Gastroesophageal sphincter (tissue), 4 donors: ENCODE results near the gene COL4A2. TPM values are rescaled to one million over a fixed set of nuclear protein-coding genes. Genes with fewer than 3 reads are reported as not detected.
A peak's percentile ranks its signal among the peaks of the same experiment; 100 is the strongest.

Experiments used
- ATAC-seq: fragments of 150-250 bp; one replicate; pipeline ENCODE4 v1.9.1; 2016; ENCODE audit warnings: mild to moderate bottlenecking, moderate library complexity
- H3K27ac ChIP-seq, 4 donors: fragments of 200-600 bp; sonication (generic) in 3 of 4; 1 replicate in 3 of 4; 2 replicates in 1 of 4; pipeline ENCODE4 v1.5.1; 2016 to 2019
- H3K27me3 ChIP-seq: fragments of 200-600 bp; sonication (generic); one replicate; pipeline ENCODE4 v1.5.1; 2019
- H3K36me3 ChIP-seq, 2 donors: fragments of 200-600 bp; sonication (generic); one replicate each; pipeline ENCODE4 v1.5.1; 2019; ENCODE audit warnings: control low read depth in 1 of 2
- H3K4me1 ChIP-seq, 3 donors: fragments of 200-600 bp; sonication (generic); 1 replicate in 2 of 3; 2 replicates in 1 of 3; pipeline ENCODE4 v1.5.1; 2016 to 2019; ENCODE audit warnings: control low read depth in 2 of 3
- H3K4me3 ChIP-seq, 2 donors: fragments of 200-600 bp; sonication (generic); one replicate each; pipeline ENCODE4 v1.5.1; 2019; ENCODE audit warnings: mild to moderate bottlenecking in 1 of 2, moderate library complexity in 1 of 2
- H3K9me3 ChIP-seq, 3 donors: fragments of 200-600 bp; sonication (generic); one replicate each; pipeline ENCODE4 v1.5.1; 2017 to 2019; ENCODE audit warnings: control low read depth in 2 of 3
- CTCF ChIP-seq, 4 experiments: fragments of 200-600 bp in 2 of 4; fragments of 450-650 bp in 2 of 4; sonication (generic) in 1 of 4; IDR thresholded peaks; one replicate each; pipeline ENCODE4 v1.5.1; 2017 to 2019; ENCODE audit warnings: antibody characterized with exemption in 4 of 4, mild to moderate bottlenecking in 2 of 4, moderate library complexity in 2 of 4
- EP300 ChIP-seq: sonication (generic); formaldehyde crosslinking; IDR thresholded peaks from one replicate; pipeline ENCODE4 v1.6.1; 2017; ENCODE audit warnings: antibody characterized with exemption, mild to moderate bottlenecking
- POLR2A ChIP-seq, 2 donors: fragments of 450-650 bp; IDR thresholded peaks; one replicate each; pipeline ENCODE4 v1.6.1; 2017; ENCODE audit warnings: antibody characterized with exemption in 2 of 2, mild to moderate bottlenecking in 2 of 2, moderate library complexity in 1 of 2
- POLR2AphosphoS5 ChIP-seq: sonication (generic); formaldehyde crosslinking; IDR thresholded peaks from one replicate; pipeline ENCODE4 v1.6.1; 2017; ENCODE audit warnings: antibody characterized with exemption
- WGBS, 2 donors: methylation state at CpG; one replicate each; pipeline ENCODE4 v1.1.5; 2018; ENCODE audit warnings: low coverage in 1 of 2; 5-methylcytosine and 5-hydroxymethylcytosine counted together
- total RNA-seq, 4 donors: library from RNA; depleted of rRNA; stranded (reverse); fragments of >200 nt; gene quantifications; one replicate each; pipeline ENCODE4 v1.1.0, GENCODE V29; 2016

COL4A2 gene
- total RNA-seq, 4 donors from 2014 or later = 478 to 945 (median 543) TPM

DNA sequence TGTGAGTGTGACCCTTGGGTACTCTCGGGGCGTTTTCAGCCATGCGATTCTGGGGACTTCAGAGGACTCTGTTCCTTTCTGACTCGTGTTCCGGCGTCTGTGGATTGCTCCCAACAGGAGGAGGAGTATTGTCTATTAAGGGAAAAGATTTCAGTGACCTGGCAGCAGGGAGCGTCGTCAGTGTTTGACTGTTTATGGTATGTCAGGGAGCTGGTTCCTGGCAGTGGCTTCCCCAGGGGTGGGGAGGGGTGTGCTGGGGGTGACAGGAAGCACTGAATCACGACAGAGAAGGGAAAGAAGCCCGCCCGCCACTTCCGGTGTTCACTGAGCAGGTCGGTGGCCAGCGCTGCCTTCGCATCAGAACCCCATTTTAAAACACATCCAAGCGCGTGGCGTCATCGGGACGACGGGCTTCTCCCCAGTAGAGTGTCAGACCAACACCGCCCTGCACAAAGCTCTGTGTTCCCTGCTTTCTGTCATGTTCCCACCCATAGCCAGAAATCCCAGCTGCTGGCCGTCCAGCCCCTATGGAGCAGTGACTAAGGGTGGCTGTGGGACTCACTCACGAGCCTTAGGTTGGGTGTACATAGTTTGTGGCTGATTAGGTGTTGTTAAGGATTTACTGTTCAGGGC is 33.8 kb downstream of the COL4A2 start:
- Histone ChIP-seq H3K27ac (peak overlapping the region; percentile 94 to 99 (median 98)), H3K36me3 (no peaks in the 10 kb centered on the region), H3K9me3 (no peaks in the 10 kb centered on the region), H3K4me3 (peak overlapping the region; percentile 13 to 35), H3K4me1 (peaks cover 45 to 99% (median 60%) of the 10 kb centered on the region in 3 donors), H3K27me3 (no peaks in the 10 kb centered on the region)
- peak; percentile 81 for ATAC-seq
- TF ChIP-seq EP300 (peak; percentile 45), POLR2AphosphoS5 (peak; percentile 98), CTCF (IDR thresholded peaks at IDR 0.05) (no peak), POLR2A (IDR thresholded peaks at IDR 0.05) (peak; percentile 48 to 77)
- WGBS, 2 donors = 33% methylated on average over 11 of the region's 24 CpGs; no CpG with 5 or more reads in 1 of the 2 donors

GRCh38 chr13:110341445-110342244 is 34.6 kb downstream of the COL4A2 start:
- 12 to 14% methylated on average over 4 to 12 of the region's 14 CpGs for WGBS, 2 donors
- TF ChIP-seq CTCF (IDR thresholded peaks at IDR 0.05) = peak in 1 of 4 experiments; percentile 3
- TF ChIP-seq POLR2A (IDR thresholded peaks at IDR 0.05) = no peak
- peak; percentile 15 for TF ChIP-seq POLR2AphosphoS5
- no peaks in the 10 kb centered on the region for H3K27me3 ChIP-seq
- H3K4me1 ChIP-seq = peaks cover 40 to 99% (median 55%) of the 10 kb centered on the region in 3 donors
- ATAC-seq = no peak
- no peaks in the 10 kb centered on the region for H3K9me3 ChIP-seq
- no peaks in the 10 kb centered on the region for H3K36me3 ChIP-seq
- peak overlapping the region; percentile 94 to 99 (median 98) for H3K27ac ChIP-seq
- H3K4me3 ChIP-seq = peak overlapping the region in 1 of 2 donors; percentile 35

- Histone ChIP-seq H3K27me3 (no peaks in the 10 kb centered on the region), H3K4me1 (peaks cover 33 to 99% (median 51%) of the 10 kb centered on the region in 3 donors), H3K9me3 (no peaks in the 10 kb centered on the region), H3K4me3 (no peak overlapping the region), H3K36me3 (no peaks in the 10 kb centered on the region), H3K27ac (peak overlapping the region; percentile 94 to 99 (median 98))
- WGBS, 2 donors = 80% methylated on average over 1 of the region's 9 CpGs; no CpG with 5 or more reads in 1 of the 2 donors
- ATAC-seq = no peak
- TF ChIP-seq POLR2A (IDR thresholded peaks at IDR 0.05) (no peak), POLR2AphosphoS5 (no peak), EP300 (no peak), CTCF (IDR thresholded peaks at IDR 0.05) (no peak)
Measured at GRCh38 chr13:110342474-110342873, 35.4 kb downstream of the COL4A2 start.

GRCh38 chr13:110343241-110343865 is 36.3 kb downstream of the COL4A2 start:
- H3K9me3 ChIP-seq = no peaks in the 10 kb centered on the region
- peak overlapping the region; percentile 94 to 99 (median 98) for H3K27ac ChIP-seq
- no peaks in the 10 kb centered on the region for H3K27me3 ChIP-seq
- peaks cover 24 to 99% (median 50%) of the 10 kb centered on the region in 3 donors for H3K4me1 ChIP-seq
- H3K4me3 ChIP-seq = no peak overlapping the region
- no peaks in the 10 kb centered on the region for H3K36me3 ChIP-seq
- ATAC-seq = peak; percentile 34
- WGBS, 2 donors = 50 to 53% methylated on average over 3 to 13 of the region's 16 CpGs
- peak in 1 of 2 donors; percentile 37 for TF ChIP-seq POLR2A (IDR thresholded peaks at IDR 0.05)
- no peak for TF ChIP-seq EP300
- peak; percentile 95 for TF ChIP-seq POLR2AphosphoS5
- TF ChIP-seq CTCF (IDR thresholded peaks at IDR 0.05) = no peak
